Choroid plexus epithelial cell (primary cell): ENCODE data around the gene IZUMO2.

ENCODE experiments used
- DNase-seq: peaks from one replicate; pipeline ENCODE4 v3.0.0-alpha.2; 2010; ENCODE audit warnings: low read depth
- H3K4me3 ChIP-seq: 2 replicates; pipeline ENCODE4 v1.5.1; 2011; ENCODE audit warnings: low read depth, mild to moderate bottlenecking, control low read depth, low read length, moderate library complexity
- CTCF ChIP-seq: conservative IDR thresholded peaks from 2 replicates; pipeline ENCODE4 v1.5.1; 2011; ENCODE audit warnings: low read depth, mild to moderate bottlenecking, control low read depth, inconsistent platforms, low read length, moderate library complexity

IZUMO2 gene

GRCh38 chr19:50175924-50176323 lies 12.8 kb upstream of the IZUMO2 start:
- no peak for TF ChIP-seq CTCF
- DNase-seq, result no peak
- no peak overlapping the region for H3K4me3 ChIP-seq

GRCh38 chr19:50174100-50174793 lies 11.2 kb upstream of the IZUMO2 start:
- TF ChIP-seq CTCF, result no peak
- no peak overlapping the region for H3K4me3 ChIP-seq
- DNase-seq, result no peak

GRCh38 chr19:50173127-50173526 lies 10.0 kb upstream of the IZUMO2 start:
- no peak for TF ChIP-seq CTCF
- no peak for DNase-seq
- no peak overlapping the region for H3K4me3 ChIP-seq

- no peak for DNase-seq
These were observed 9.6 kb upstream of the IZUMO2 start for GRCh38 chr19:50172726-50173125.

GRCh38 chr19:50171752-50172151 lies 8.7 kb upstream of the IZUMO2 start:
- no peak for TF ChIP-seq CTCF
- no peak overlapping the region for H3K4me3 ChIP-seq
- no peak for DNase-seq

More at GRCh38 chr19:50172726-50173125, 9.6 kb upstream of the IZUMO2 start:
- TF ChIP-seq CTCF, result no peak
- H3K4me3 ChIP-seq, result no peak overlapping the region

GRCh38 chr19:50167314-50167721 lies 4.2 kb upstream of the IZUMO2 start:
- DNase-seq, result no peak
- no peak overlapping the region for H3K4me3 ChIP-seq

More at GRCh38 chr19:50167314-50167721, 4.2 kb upstream of the IZUMO2 start:
- no peak for TF ChIP-seq CTCF
